Measurements from ENCODE around the gene KDM8. TPM values are rescaled to one million over a fixed set of nuclear protein-coding genes. Genes with fewer than 3 reads are reported as not detected.

KDM8 gene
- total and polyA plus RNA-seq, 2 experiments from 2014 or later: 5.1 to 5.7 TPM

DNA sequence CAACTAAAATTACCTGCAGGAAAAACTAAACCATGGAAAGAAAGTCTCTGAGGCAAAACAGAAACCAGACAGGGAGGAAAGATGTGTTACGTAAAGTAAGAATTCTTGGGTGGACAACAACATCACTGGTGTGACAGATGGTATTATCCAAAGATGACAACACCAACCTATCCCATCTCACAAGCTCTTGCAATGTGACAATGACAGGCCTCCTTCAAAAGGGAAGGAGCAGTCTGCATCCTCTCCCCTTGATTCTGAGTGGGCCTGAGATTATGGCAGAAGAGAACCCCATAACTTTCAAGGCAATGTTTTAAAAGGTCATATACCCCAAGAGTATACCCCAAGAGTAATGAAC, 17.6 kb upstream of the KDM8 start:
- H3K36me3 ChIP-seq (ENCODE audit: insufficient read depth): no peaks in the 10 kb centered on the region
- TF ChIP-seq NANOG (IDR thresholded peaks at IDR 0.05; ENCODE audit: borderline replicate concordance): no peak
- TF ChIP-seq, protein P1, sequence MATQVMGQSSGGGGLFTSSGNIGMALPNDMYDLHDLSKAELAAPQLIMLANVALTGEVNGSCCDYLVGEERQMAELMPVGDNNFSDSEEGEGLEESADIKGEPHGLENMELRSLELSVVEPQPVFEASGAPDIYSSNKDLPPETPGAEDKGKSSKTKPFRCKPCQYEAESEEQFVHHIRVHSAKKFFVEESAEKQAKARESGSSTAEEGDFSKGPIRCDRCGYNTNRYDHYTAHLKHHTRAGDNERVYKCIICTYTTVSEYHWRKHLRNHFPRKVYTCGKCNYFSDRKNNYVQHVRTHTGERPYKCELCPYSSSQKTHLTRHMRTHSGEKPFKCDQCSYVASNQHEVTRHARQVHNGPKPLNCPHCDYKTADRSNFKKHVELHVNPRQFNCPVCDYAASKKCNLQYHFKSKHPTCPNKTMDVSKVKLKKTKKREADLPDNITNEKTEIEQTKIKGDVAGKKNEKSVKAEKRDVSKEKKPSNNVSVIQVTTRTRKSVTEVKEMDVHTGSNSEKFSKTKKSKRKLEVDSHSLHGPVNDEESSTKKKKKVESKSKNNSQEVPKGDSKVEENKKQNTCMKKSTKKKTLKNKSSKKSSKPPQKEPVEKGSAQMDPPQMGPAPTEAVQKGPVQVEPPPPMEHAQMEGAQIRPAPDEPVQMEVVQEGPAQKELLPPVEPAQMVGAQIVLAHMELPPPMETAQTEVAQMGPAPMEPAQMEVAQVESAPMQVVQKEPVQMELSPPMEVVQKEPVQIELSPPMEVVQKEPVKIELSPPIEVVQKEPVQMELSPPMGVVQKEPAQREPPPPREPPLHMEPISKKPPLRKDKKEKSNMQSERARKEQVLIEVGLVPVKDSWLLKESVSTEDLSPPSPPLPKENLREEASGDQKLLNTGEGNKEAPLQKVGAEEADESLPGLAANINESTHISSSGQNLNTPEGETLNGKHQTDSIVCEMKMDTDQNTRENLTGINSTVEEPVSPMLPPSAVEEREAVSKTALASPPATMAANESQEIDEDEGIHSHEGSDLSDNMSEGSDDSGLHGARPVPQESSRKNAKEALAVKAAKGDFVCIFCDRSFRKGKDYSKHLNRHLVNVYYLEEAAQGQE (IDR thresholded peaks at IDR 0.05; ENCODE audit: unreplicated experiment): no peak
- H3K4me3 Mint-ChIP-seq: no peak overlapping the region
- peaks cover 7% of the 10 kb centered on the region; the same call in 2 of the 3 replicates for H3K9me3 Mint-ChIP-seq
- H3K27me3 Mint-ChIP-seq (ENCODE audit: insufficient read depth, low read depth, poor library complexity): peaks cover 7% of the 10 kb centered on the region
- H3K9me2 ChIP-seq (ENCODE audit: insufficient read depth): no peaks in the 10 kb centered on the region
- no peaks in the 10 kb centered on the region for H3K79me2 ChIP-seq (replicated peaks; ENCODE audit: insufficient read depth)
- DNase-seq (ENCODE audit: low spot score) (no peak), ATAC-seq (no peak)
- H3K36me3 Mint-ChIP-seq (ENCODE audit: low read depth): no peaks in the 10 kb centered on the region
- no peak overlapping the region for H3K4me3 ChIP-seq
- no peaks in the 10 kb centered on the region for H3K27me3 ChIP-seq (ENCODE audit: insufficient read depth)
- no peak overlapping the region for H3K27ac ChIP-seq (ENCODE audit: low read depth)
- H3K27ac Mint-ChIP-seq: no peak overlapping the region
- H3K4me2 ChIP-seq: no peak overlapping the region
- no peaks in the 10 kb centered on the region for H3K4me1 ChIP-seq (ENCODE audit: insufficient read depth)
- no peaks in the 10 kb centered on the region for H3K4me1 Mint-ChIP-seq
- no peaks in the 10 kb centered on the region for H3F3A ChIP-seq (replicated peaks; ENCODE audit: low read depth)
- H2AFZ ChIP-seq: no peak overlapping the region
- no peaks in the 10 kb centered on the region for H4K20me1 ChIP-seq (replicated peaks; ENCODE audit: insufficient read depth)

DNA sequence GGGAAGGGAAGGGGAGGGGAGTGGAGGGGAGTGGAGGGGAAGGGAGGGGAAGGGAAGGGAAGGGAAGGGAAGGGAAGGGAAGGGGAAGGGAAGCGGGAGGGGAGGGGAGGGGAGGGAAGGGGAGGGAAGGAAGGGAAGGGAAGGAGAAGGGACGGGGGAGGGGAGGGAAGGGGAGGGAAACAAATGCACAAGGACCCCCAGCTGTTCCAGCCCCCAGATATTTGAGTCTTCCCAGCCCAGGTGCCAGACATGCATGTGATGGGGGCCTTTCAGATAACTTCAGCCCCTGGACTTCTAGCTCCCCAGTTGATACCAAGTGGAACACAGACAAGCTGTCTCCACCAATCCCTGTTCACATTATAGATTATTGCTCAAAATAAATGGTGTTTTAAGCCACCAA, 14.7 kb upstream of the KDM8 start:
- TF ChIP-seq ZNF331 (CRISPR knock-in tag; IDR thresholded peaks at IDR 0.05; ENCODE audit: low read depth): no peak
- TF ChIP-seq CREB1 (CRISPR knock-in tag; IDR thresholded peaks at IDR 0.05; ENCODE audit: low read depth): no peak
- TF ChIP-seq, protein P2, sequence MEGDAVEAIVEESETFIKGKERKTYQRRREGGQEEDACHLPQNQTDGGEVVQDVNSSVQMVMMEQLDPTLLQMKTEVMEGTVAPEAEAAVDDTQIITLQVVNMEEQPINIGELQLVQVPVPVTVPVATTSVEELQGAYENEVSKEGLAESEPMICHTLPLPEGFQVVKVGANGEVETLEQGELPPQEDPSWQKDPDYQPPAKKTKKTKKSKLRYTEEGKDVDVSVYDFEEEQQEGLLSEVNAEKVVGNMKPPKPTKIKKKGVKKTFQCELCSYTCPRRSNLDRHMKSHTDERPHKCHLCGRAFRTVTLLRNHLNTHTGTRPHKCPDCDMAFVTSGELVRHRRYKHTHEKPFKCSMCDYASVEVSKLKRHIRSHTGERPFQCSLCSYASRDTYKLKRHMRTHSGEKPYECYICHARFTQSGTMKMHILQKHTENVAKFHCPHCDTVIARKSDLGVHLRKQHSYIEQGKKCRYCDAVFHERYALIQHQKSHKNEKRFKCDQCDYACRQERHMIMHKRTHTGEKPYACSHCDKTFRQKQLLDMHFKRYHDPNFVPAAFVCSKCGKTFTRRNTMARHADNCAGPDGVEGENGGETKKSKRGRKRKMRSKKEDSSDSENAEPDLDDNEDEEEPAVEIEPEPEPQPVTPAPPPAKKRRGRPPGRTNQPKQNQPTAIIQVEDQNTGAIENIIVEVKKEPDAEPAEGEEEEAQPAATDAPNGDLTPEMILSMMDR (conservative IDR thresholded peaks at IDR 0.05; ENCODE audit: low read depth in 2 of 2): no peak
- no peak for TF ChIP-seq STAT1 (IDR thresholded peaks at IDR 0.05; ENCODE audit: unreplicated experiment)
- TF ChIP-seq JUNB (IDR thresholded peaks at IDR 0.05; ENCODE audit: unreplicated experiment): no peak
- TF ChIP-seq EZH2phosphoT487 (IDR thresholded peaks at IDR 0.05; ENCODE audit: unreplicated experiment): no peak
- TF ChIP-seq POLR2AphosphoS5 (IDR thresholded peaks at IDR 0.05; ENCODE audit: low read depth): no peak
- TF ChIP-seq NANOG (IDR thresholded peaks at IDR 0.05; ENCODE audit: borderline replicate concordance): no peak
- no peak for TF ChIP-seq EZH2 (IDR thresholded peaks at IDR 0.05; ENCODE audit: low read depth, unreplicated experiment)
- TF ChIP-seq ZNF114 (CRISPR knock-in tag; IDR thresholded peaks at IDR 0.05): no peak
- DNase-seq (ENCODE audit: low spot score): no peak
- H3K36me3 Mint-ChIP-seq (ENCODE audit: low read depth): no peaks in the 10 kb centered on the region

More for the DNA sequence above, 14.7 kb upstream of the KDM8 start:
- no peaks in the 10 kb centered on the region for H3K4me1 Mint-ChIP-seq
- Histone ChIP-seq H3K4me2 (no peak overlapping the region), H3K4me3 (no peak overlapping the region), H3K36me3 (ENCODE audit: insufficient read depth) (no peaks in the 10 kb centered on the region), H4K20me1 (replicated peaks; ENCODE audit: insufficient read depth) (no peaks in the 10 kb centered on the region), H3K4me1 (ENCODE audit: insufficient read depth) (no peaks in the 10 kb centered on the region), H3K27me3 (ENCODE audit: insufficient read depth) (no peaks in the 10 kb centered on the region), H3K9me2 (ENCODE audit: insufficient read depth) (no peaks in the 10 kb centered on the region), H3K27ac (ENCODE audit: low read depth) (no peak overlapping the region), H3F3A (replicated peaks; ENCODE audit: low read depth) (no peaks in the 10 kb centered on the region), H3K79me2 (replicated peaks; ENCODE audit: insufficient read depth) (no peaks in the 10 kb centered on the region), H2AFZ (no peak overlapping the region)
- no peak overlapping the region for H3K4me3 Mint-ChIP-seq
- no peak for ATAC-seq
- H3K27me3 Mint-ChIP-seq (ENCODE audit: insufficient read depth, low read depth, poor library complexity): peaks cover 4% of the 10 kb centered on the region
- H3K9me3 Mint-ChIP-seq: peaks cover 17% of the 10 kb centered on the region; the same call in 2 of the 3 replicates
- no peak overlapping the region for H3K27ac Mint-ChIP-seq
